GM19025 (cell line): ENCODE data around the gene CD248.
"Not testable (repeated sequence)": the region's sequence is repeated elsewhere in the genome, so short reads cannot be mapped to it uniquely, and the experiment has no call there.

Experiments used
- ATAC-seq: cut with Tn5 transposase; IDR thresholded peaks from one replicate; pipeline ENCODE4 v1.9.1; 2021; ENCODE audit warnings: mild to moderate bottlenecking, low read depth, moderate library complexity; ENCODE audit not compliant: unreplicated experiment

Gene CD248

DNA sequence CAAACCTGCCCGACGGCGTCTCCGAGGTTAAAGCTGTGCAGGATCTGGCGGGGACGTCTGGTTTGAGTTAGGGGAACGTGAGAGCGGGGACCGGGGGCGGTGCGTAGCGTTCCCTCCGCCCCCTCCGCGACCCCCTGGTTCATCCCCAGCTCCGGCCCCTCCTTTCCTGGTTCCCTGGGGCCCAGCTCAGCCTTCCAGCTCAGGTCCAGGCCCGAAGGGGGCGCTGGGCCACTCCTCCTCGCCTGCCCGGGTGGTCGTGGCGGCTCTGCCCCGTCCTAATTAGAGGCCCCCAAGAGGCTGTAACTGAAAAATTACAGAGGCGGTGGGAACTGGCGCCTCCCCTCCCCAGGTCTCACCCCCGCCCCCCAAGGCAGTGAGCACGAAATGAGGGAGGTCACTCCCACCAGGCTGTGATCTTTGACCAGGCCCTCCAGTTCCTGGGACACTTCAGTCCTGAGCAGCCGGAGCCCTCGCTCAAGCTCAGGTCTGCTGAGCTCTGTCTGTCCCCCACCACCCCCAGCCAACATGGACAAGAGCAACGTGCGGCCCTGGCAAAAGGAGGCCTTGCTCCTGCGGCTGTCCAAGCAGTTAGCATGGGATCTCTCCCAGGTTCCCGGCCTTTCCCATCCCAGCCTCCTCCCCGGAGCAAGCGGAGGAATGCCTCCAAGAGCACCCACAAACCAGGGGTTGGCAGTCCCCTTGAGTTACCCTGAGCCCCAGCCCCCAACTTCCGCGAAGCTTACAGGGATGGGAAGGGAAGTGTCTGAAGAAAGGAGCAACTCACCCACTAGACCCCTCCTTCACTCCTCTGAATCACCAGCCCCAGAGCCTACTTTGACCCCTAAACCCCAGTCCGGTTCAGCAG, 3.3 kb downstream of the CD248 start:
- ATAC-seq, result no peak

DNA sequence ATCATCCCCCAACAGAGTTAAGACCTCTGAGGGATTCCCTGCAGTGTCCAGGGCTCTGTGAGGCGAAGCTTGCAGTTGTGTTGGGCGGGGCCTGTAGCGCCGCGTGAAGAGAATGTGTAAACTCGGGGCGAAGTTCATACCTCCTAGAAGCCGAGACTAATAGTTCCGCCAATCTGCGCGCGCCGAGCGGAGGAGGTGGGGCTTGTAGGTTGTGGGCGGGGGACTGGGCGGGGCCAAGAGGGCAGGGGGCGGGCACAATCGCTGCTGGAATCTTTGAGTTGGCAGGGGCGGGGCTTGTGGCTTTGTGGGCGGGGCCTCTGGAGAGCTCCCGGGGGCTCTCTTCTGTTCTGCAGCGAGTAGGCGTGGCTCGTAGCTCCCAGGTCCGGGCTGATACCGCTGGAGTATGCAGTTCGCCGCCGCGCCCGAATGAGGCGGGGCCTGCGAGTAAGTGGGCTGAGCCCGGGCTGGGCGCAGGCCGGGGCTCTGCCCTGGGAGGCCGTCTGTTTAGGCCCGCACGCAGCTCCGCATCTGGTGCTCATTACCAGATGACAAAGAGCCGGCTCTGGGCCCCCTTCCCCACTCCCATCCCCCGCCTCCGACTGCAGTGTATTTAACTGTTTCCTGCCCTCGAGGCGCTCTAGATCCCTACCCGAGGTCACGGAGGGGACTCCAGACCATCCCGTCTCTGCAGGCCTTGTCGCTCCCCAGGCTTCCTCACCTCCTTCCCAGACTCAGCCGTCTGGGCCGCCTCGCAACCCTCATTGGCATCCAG, 4.1 kb downstream of the CD248 start:
- peak; percentile 47 for ATAC-seq

DNA sequence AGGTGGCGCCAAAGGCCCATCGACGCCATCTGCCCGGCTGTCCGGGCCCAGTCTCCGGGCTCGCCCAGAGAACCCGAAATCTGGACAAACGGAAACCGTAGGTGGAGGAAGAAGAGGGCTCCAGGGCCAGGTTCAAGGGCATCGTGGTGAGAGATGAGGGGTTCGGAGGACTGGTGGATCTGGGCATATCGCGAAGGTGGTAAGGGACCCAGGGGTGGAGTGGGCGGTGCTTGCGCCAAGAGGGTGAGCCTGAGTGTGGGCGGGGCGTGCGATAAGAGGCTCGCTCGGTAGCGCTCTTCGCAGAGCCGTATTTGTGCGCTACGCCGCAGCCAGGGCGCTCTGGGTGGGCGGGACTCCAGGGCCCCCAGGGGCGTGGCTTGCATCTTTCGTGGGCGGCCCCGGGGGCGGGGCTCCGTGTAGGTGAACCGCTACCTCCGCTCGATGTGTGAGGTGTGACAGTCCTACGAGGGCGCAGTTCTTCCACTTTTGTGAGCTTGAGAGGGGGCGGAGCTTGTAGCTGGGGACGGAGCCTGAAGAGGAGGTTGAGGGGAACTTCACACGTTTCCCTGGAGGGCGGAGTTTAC, 4.8 kb downstream of the CD248 start:
- ATAC-seq, result peak; percentile 75

DNA sequence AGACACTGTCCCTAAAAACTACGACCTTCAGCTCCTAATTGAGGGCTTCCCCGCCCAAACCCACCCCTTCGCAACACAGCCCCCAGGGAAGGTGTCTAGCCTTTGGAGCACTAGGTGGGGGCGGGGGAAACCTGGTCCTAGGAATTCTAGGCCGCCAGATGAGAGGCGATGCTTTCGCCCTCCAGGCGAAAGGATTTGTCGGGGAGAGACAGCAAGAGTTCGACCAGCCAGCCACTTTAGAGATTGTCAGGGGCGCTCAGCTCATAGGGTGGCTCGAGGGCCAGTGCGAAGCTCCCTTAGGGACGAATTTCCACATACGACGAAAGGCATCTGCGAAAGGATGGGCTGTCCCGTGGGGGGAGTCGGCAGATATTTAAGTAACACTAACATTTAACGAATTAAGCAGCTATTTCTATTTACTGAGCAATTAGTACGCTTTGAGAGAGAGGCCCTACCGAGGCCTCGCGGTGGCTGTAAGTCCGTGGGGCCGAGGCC, 5.3 kb downstream of the CD248 start:
- no peak for ATAC-seq

DNA sequence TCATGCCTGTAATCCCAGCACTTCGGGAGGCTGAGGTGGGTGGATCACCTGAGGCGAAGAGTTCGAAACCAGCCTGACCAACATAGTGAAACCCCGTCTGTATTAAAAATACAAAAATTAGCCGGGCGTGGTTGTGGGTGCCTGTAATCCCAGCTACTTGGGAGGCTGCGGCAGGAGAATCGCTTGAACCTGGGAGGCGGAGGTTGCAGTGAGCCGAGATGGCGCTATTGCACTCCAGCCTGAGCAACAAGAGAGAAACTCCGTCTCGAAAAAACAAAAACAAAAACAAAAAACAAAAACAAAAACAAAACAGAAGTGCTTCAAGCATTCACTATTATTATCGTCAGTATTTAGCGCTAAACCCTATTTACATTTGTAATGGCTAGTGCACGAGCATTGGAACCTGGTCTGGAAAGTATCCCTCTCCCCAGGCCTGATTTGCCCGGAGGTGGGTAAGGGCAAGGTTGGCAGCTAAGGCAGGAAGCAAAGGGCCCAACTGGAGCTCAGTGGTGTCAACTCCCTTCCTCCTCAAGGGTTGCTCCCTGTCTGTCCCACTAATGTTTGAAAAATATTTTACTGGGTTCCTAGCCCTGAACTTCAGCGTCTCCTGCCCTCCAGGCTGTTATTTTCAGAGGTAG, 5.9 kb downstream of the CD248 start:
- ATAC-seq, result not testable (repeated sequence)

DNA sequence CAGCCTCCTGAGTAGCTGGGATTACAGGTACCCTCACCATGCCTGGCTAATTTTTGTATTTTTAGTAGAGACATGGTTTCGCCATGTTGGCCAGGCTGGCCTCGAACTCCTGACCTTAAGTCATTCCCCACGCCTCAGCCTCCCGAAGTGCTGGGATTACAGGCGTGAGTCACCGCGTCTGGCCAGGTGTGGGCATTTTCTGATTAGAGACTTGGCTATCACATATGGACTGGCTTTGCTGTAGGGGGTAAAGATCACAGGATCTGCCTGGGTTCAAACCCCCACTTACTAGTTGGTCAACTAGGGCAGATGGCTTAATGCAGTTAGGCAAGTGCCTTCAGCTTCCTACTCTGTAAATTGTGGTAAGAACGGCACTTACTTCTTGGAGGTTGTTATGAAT, 6.5 kb downstream of the CD248 start:
- ATAC-seq, result no peak

DNA sequence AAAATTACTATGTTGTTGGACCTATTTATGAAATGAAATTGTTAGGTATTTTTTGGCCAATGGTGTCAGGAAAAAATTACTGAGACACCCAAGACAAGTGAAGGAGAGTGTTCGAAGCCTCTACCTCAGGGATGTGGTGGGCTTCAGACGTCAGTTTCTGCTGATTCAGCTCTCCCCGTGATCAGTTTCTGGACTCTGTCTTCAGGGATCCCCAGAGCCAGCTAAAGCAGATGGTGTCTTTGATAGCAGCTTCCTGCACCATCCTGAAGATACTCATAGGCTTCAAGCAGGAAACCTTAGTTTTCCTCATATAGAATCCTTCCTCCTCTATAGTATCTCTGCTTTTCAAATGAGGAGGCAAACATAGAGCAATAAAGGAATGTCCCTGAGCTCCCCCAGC, 7.4 kb downstream of the CD248 start:
- no peak for ATAC-seq

DNA sequence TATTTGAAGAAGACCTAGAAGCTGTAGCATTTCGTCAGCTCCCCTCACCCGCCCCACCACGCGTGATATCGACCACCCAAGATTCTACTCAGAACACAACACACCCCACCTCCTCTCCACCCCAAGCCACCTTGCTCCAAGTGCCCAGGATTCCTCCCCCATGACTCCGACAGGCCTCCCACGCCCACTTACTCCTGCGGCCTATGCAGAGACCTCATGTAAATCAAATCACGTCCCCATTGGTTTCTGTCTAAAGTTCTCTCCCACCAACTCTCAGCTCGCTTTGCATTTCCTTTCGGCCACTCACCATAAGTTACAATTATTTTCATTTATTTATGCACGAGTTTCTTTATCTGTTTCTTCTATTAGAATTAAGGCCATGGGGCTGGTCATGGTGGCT, 14.2 kb downstream of the CD248 start:
- no peak for ATAC-seq

DNA sequence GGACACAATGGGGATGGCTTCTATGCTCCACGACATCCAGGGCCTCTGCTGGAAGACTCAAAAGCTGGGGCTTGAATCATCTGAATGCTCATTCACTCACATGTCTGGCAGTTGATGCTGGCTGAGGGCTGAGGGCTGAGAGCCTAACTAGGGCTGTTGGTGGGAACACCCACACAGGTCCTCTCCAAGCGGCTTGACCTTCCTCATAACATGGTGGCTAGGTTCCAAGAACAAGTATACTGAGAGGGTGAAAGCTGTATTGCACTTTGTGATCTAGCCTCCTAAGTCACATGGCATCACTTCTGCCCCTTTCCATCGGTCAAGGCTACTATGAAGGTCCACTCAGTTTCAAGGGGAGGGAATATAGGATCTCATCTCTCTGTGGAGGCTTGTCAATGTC, 17.7 kb downstream of the CD248 start:
- ATAC-seq, result no peak

- no peak for ATAC-seq
Measured at GRCh38 chr11:66297610-66298009, 19.2 kb downstream of the CD248 start.

GRCh38 chr11:66294626-66295620, 21.9 kb downstream of the CD248 start:
- no peak for ATAC-seq

DNA sequence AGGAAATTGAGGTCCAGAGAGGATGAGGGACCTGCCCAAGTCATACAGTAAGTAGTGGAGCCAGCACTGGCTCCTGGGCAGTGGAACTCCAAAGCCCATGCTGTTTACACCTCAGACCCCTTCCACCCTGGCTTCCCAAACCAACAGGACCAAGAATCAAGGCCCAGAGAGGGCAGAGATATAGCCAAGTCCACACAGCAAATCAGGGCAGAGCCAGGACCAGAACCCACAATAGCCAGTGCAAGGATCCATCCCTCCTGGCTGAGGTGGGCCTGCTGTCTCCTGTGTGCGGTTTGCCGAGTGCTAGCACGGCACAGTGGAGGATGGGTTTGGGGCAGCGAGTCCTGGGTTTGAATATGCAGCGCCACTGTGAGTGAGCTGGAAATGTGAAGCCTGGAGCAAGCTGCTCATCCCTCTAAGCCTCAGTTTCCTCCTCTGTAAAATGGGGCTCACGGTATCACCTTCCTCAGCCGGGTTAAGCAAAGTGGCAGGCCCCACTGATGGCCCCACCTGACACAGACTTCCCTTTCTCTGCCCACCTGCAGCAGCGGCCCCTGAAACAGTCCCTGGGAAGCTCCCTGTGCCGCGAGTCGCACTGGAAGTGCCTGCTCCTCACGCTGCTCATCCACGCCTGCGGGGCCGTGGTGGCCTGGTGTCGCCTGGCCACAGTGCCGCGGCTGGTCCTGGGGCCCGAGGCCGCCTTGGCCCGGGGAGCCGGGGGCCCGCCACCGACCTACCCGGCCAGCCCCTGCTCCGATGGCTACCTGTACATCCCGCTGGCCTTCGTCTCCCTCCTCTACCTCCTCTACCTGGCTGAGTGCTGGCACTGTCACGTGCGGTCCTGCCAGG, 22.8 kb downstream of the CD248 start:
- ATAC-seq, result no peak

- no peak for ATAC-seq
Measured at GRCh38 chr11:66293352-66293751, 23.5 kb downstream of the CD248 start.

- ATAC-seq, result no peak
Measured at GRCh38 chr11:66292543-66293332, 24.1 kb downstream of the CD248 start.

GRCh38 chr11:66291706-66292542, 24.9 kb downstream of the CD248 start, which contains the start of gene TMEM151A:
TSS of gene TMEM151A (plus strand) at chr11:66291894. CDS start at chr11:66292014, 120 bp downstream.
- ATAC-seq, result no peak

DNA sequence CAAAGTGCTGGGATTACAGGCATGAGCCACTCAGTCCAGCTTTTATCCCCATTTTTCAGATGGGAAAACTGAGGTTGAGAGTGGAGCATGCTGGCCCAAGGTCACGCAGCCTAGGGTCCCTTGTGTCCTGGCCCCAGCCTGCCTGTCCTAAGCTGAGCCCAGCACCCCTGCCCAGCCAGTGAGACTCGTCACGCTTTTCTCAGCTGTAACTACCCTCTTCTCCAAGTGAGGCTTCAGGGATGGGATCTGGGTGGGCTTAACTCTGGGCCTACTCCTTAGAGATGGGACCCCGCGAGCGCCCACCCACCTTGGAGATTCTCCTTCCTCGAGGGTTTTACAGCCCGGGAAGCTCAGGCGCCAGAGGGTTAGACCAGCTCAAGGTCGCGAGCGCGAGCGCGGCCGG, 25.5 kb downstream of the CD248 start:
- no peak for ATAC-seq

- no peak for ATAC-seq
Measured at GRCh38 chr11:66290330-66290621, 26.6 kb downstream of the CD248 start.
